ENCODE results near the gene SSBP3.

SSBP3 gene

DNA sequence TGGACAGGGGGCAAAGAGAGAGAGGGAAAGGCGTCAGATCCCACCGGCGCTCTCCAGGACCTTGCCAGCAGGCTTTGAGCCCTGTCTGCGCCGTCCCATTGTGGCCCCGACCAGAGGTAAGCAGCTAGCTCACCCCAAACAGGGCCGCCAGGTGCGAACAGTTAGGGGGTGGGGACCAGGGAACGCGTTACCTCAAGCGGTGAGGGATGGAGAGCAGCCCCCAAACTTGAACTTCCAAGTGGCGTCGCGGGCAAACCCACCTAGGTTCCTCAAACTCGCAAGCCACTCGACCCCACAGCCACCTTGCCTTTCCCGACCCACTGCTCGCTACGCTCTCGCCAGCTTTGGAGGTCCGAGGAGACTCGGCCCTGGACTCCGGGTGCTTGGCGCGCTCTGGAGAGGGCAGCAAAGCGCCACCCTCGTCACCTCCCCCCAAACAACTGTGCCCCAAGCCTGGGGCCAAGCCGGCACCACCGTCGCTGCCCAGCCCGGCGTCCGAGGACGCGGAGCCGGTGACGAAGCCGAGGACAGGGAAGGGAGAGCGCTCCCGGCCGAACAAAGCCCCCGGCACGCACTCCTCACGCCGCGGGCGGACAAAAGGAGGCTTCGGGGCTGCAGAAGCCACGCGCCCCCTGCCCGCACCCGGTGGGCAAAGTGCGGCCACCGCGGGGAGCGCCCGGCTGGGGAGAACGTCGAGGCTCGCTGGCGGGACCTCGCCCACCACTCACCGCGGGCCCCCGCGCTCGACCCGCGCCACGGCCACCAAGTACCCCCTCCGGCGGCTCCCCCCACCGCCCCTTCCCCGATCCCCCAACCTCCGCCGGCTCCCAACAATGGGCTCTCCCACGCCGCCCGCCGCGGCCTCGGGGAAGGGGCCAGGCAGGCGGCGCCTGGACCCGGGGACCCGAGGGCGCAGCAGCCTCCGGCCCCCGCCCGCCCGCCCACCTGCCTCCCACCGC, 976 bp downstream of the SSBP3 start:
- peak overlapping the region; percentile 75 for H3K4me3 ChIP-seq (ENCODE audit: low read depth, low read length)
- TF ChIP-seq, protein P1, sequence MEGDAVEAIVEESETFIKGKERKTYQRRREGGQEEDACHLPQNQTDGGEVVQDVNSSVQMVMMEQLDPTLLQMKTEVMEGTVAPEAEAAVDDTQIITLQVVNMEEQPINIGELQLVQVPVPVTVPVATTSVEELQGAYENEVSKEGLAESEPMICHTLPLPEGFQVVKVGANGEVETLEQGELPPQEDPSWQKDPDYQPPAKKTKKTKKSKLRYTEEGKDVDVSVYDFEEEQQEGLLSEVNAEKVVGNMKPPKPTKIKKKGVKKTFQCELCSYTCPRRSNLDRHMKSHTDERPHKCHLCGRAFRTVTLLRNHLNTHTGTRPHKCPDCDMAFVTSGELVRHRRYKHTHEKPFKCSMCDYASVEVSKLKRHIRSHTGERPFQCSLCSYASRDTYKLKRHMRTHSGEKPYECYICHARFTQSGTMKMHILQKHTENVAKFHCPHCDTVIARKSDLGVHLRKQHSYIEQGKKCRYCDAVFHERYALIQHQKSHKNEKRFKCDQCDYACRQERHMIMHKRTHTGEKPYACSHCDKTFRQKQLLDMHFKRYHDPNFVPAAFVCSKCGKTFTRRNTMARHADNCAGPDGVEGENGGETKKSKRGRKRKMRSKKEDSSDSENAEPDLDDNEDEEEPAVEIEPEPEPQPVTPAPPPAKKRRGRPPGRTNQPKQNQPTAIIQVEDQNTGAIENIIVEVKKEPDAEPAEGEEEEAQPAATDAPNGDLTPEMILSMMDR (IDR thresholded peaks at IDR 0.05; ENCODE audit: insufficient read depth, low read depth, low read length, missing control alignments), result no peak
- DNase-seq (ENCODE audit: low read depth), result peak; percentile 47

DNA sequence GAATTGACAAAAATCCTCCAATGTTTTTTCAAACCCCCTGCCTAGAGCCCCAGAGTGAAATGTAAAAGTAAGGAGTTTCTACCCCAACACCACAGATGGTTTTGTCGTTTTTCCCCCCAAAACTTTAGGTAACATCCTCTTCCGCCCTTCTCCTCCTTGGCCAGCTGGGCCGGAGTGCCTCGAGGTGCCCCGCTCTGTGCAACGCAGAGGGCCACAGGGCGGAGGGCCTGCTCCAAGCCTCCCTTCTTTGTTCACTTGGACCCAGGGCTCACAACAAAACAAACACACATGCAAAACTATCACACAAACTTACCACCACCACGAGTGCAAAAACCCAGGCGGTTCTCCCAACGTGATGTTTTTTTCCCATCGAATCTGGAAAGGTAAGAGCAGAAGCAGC, 1.9 kb downstream of the SSBP3 start:
- TF ChIP-seq, protein P1 (IDR thresholded peaks at IDR 0.05; ENCODE audit: insufficient read depth, low read depth, low read length, missing control alignments), result no peak
- no peak for DNase-seq (ENCODE audit: low read depth)
- peak overlapping the region; percentile 75 for H3K4me3 ChIP-seq (ENCODE audit: low read depth, low read length)

DNA sequence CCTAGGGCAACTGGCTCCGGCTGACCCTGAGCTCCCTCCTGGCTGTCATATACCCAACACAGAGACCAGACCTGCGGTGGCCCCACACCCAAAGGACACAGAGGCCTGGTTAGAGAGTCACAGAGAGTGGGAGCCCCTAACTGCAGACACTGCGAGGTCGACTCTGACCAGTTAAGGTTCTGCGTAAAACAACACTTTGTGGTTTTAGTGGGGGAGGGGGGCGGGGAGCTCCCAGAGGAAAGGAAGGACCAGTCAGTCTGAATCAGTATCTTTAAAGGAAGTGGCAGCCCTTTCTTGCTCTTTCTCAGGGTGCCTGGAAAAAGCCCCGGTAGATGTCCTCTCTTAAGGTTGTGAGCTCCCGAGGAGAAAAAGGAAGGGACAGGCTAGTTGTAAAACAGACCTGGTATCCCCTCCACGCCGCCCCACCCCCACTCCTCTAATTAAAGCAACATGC, 2.4 kb downstream of the SSBP3 start:
- H3K4me3 ChIP-seq (ENCODE audit: low read depth, low read length), result peak overlapping the region; percentile 75
- TF ChIP-seq, protein P1 (IDR thresholded peaks at IDR 0.05; ENCODE audit: insufficient read depth, low read depth, low read length, missing control alignments), result no peak
- no peak for DNase-seq (ENCODE audit: low read depth)

DNA sequence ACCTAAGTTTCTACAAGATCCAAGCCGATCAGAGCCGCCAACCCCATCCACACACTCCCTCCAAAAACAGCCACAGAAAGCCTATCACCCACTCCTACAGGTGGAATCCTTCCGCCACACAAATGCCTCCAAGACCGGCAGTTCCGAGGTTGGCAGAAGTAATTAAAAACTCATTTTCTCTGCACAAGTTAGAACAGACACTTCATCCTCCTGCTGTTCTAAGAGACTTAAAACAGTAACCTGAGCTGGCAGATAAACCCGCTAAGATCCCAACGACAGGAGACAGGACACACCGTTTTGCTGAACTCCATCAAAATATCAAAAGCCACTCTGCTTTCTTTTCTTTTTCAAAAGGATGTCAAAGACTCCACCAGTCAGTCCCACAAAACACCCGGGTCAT, 2.8 kb downstream of the SSBP3 start:
- TF ChIP-seq, protein P1 (IDR thresholded peaks at IDR 0.05; ENCODE audit: insufficient read depth, low read depth, low read length, missing control alignments), result no peak
- H3K4me3 ChIP-seq (ENCODE audit: low read depth, low read length), result no peak overlapping the region
- no peak for DNase-seq (ENCODE audit: low read depth)

DNA sequence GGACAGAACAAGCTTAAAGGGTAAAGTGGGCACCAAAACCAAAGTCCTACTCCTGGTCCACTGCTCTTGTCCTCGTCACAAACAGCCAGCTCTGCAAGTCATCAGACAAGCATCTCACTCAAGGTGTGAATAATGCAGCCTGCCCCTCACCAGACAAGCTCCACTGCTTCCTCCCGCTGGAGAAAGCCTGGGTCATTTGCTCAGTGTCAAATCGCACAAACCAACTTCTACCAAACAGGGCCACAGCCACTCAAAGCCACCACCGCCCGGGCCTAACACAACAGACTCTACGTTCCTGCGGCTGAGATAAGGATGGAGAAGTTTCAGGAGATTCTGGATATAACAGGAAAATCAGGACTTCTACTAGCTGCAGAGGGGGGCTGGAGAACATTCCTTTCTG, 3.3 kb downstream of the SSBP3 start:
- TF ChIP-seq, protein P1 (IDR thresholded peaks at IDR 0.05; ENCODE audit: insufficient read depth, low read depth, low read length, missing control alignments), result no peak
- H3K4me3 ChIP-seq (ENCODE audit: low read depth, low read length), result no peak overlapping the region
- no peak for DNase-seq (ENCODE audit: low read depth)

DNA sequence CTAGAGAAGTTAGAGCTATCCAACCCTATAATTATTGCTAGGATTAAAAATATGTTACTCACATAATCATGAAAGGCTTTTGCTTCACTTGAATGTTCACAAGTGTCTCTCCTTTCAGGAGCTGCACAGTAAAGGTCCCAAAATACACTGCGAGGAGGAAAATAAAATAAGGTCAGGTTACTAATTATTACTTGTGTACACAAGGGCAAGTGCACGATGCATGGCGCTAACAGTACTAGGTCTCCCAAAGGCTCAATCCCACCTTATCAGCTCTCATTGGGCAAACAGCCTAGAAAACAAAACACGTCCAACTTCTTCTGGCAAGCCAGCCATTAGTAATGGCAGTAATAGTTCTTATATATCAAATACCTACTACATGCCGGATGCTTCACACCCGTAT, 4.4 kb downstream of the SSBP3 start:
- TF ChIP-seq, protein P1 (IDR thresholded peaks at IDR 0.05; ENCODE audit: insufficient read depth, low read depth, low read length, missing control alignments), result no peak
- no peak for DNase-seq (ENCODE audit: low read depth)
- no peak overlapping the region for H3K4me3 ChIP-seq (ENCODE audit: low read depth, low read length)
